GM12875 (cell line): ENCODE data around the gene MSANTD2.
A peak's percentile ranks its signal among the peaks of the same experiment; 100 is the strongest.

ENCODE experiments used
- H3K4me3 ChIP-seq: one replicate; pipeline ENCODE4 v1.5.1; 2011; ENCODE audit warnings: low read depth, low read length, control low read depth
- CTCF ChIP-seq: IDR thresholded peaks from 2 replicates; pipeline ENCODE4 v1.5.1; 2011; ENCODE audit warnings: low read depth, mild to moderate bottlenecking, control low read depth, inconsistent platforms, low read length, moderate library complexity, borderline replicate concordance; ENCODE audit not compliant: insufficient read depth

The MSANTD2 gene

GRCh38 chr11:124745835-124746620 is 54.2 kb downstream of the MSANTD2 start:
- peak; percentile 54 for TF ChIP-seq CTCF
- peak overlapping the region; percentile 68 for H3K4me3 ChIP-seq

GRCh38 chr11:124745270-124745834 is 54.9 kb downstream of the MSANTD2 start:
- H3K4me3 ChIP-seq: no peak overlapping the region
- no peak for TF ChIP-seq CTCF

GRCh38 chr11:124743050-124743449 is 57.2 kb downstream of the MSANTD2 start:
- H3K4me3 ChIP-seq: no peak overlapping the region
- TF ChIP-seq CTCF: no peak

- H3K4me3 ChIP-seq: no peak overlapping the region
- TF ChIP-seq CTCF: no peak
Observed at GRCh38 chr11:124742555-124742954, 57.7 kb downstream of the MSANTD2 start.

GRCh38 chr11:124740277-124740882 is 59.8 kb downstream of the MSANTD2 start:
- TF ChIP-seq CTCF: 0 out of 2 replicates have a peak, but pooled peaks have one; percentile 26
- peak overlapping the region; percentile 43 for H3K4me3 ChIP-seq

GRCh38 chr11:124739479-124740276 is 60.5 kb downstream of the MSANTD2 start, which contains the start of gene NRGN:
TSS of gene NRGN (plus strand) at chr11:124739942. CDS start at chr11:124740085, 143 bp downstream.
- no peak for TF ChIP-seq CTCF
- peak within 1 kb of the TSS; percentile 43 for H3K4me3 ChIP-seq
